Activated CD8-positive, alpha-beta T cell treated with anti-CD3 and anti-CD28 coated beads for 36 hours (primary cell): ENCODE measurements around the gene STXBP6. TPM values are rescaled to one million over a fixed set of nuclear protein-coding genes. Genes with fewer than 3 reads are reported as not detected.

ENCODE experiments used
- ATAC-seq: fragments of 200-7000 bp; cut with Tn5 transposase; one replicate; pipeline ENCODE4 v1.10.0; 2021; ENCODE audit warnings: mild to moderate bottlenecking, moderate library complexity
- CTCF ChIA-PET: fragments of 350-600 bp; sonication (Branson Sonifier 250); formaldehyde crosslinking; loops from one replicate; lab custom pipeline; 2021; ENCODE audit warnings: antibody characterized with exemption; lab: Charles Lee
- POLR2A ChIA-PET: fragments of 350-600 bp; sonication (Branson Sonifier 250); formaldehyde crosslinking; loops from one replicate; lab custom pipeline; 2021; ENCODE audit warnings: antibody characterized with exemption; lab: Charles Lee
- DNase-seq: peaks from one replicate; pipeline ENCODE4 v3.0.0-alpha.2; 2020
- H3K27ac Mint-ChIP-seq: one replicate; pipeline ENCODE4 v1.8.0; 2021; ENCODE audit warnings: mild to moderate bottlenecking, mixed read lengths
- H3K27me3 Mint-ChIP-seq: one replicate; pipeline ENCODE4 v1.8.0; 2021; ENCODE audit warnings: mixed read lengths
- H3K36me3 Mint-ChIP-seq: one replicate; pipeline ENCODE4 v1.8.0; 2021; ENCODE audit warnings: low read depth, mixed read lengths
- H3K4me1 Mint-ChIP-seq: one replicate; pipeline ENCODE4 v1.8.0; 2021; ENCODE audit warnings: low read depth, mixed read lengths
- H3K4me3 Mint-ChIP-seq: one replicate; pipeline ENCODE4 v1.8.0; 2021; ENCODE audit warnings: mild to moderate bottlenecking, moderate library complexity, mixed read lengths
- H3K9me3 Mint-ChIP-seq: one replicate; pipeline ENCODE4 v1.8.0; 2021; ENCODE audit warnings: mixed read lengths
- CTCF ChIP-seq: fragments of 200-600 bp; IDR thresholded peaks from one replicate; pipeline ENCODE4 v1.8.0; 2022; ENCODE audit warnings: antibody characterized with exemption, mild to moderate bottlenecking
- intact Hi-C: fragments of 100-400 bp; cut with micrococcal nuclease; formaldehyde crosslinking; loops from one replicate; pipeline ENCODE4 v1.10.0; 2022
- total RNA-seq, 2 experiments: library from RNA; stranded (reverse); gene quantifications; one replicate each; pipeline ENCODE4 v1.2.3, GENCODE V29; 2021

STXBP6 gene
- total RNA-seq, 2 experiments from 2014 or later = not detected

- intact Hi-C loops = no loop called here
- ChIA-PET CTCF (interaction anchor here (1.3 kb wide), 1 partner anchor 217 kb away, joined by 3 read pairs; no protein-coding TSS in a partner anchor), POLR2A (no interaction called here)
- H3K36me3 Mint-ChIP-seq = no peaks in the 10 kb centered on the region
- DNase-seq = no peak
- no peak for ATAC-seq
- no peaks in the 10 kb centered on the region for H3K9me3 Mint-ChIP-seq
- H3K27ac Mint-ChIP-seq = no peak overlapping the region
- no peak overlapping the region for H3K4me3 Mint-ChIP-seq
- TF ChIP-seq CTCF = no peak
- no peaks in the 10 kb centered on the region for H3K4me1 Mint-ChIP-seq
- peaks cover 15% of the 10 kb centered on the region for H3K27me3 Mint-ChIP-seq
Measured at GRCh38 chr14:24915958-24916595, 133.9 kb downstream of the STXBP6 start.

GRCh38 chr14:24915403-24915921 is 134.5 kb downstream of the STXBP6 start:
- intact Hi-C loops = no loop called here
- Mint-ChIP-seq H3K4me1 (no peaks in the 10 kb centered on the region), H3K36me3 (no peaks in the 10 kb centered on the region), H3K9me3 (no peaks in the 10 kb centered on the region), H3K4me3 (no peak overlapping the region), H3K27me3 (peaks cover 18% of the 10 kb centered on the region), H3K27ac (no peak overlapping the region)
- DNase-seq (no peak), ATAC-seq (no peak)
- ChIA-PET POLR2A (no interaction called here), CTCF (interaction anchor here (0.6 to 1.3 kb wide), 2 partner anchors 218 to 410 kb away, joined by 3 read pairs; no protein-coding TSS in a partner anchor)
- TF ChIP-seq CTCF = no peak

GRCh38 chr14:24913746-24914145 is 136.2 kb downstream of the STXBP6 start:
- H3K4me1 Mint-ChIP-seq = no peaks in the 10 kb centered on the region
- H3K4me3 Mint-ChIP-seq = no peak overlapping the region
- no peaks in the 10 kb centered on the region for H3K9me3 Mint-ChIP-seq
- H3K36me3 Mint-ChIP-seq = no peaks in the 10 kb centered on the region
- ATAC-seq (no peak), DNase-seq (no peak)
- peaks cover 22% of the 10 kb centered on the region for H3K27me3 Mint-ChIP-seq
- intact Hi-C loops = no loop called here
- TF ChIP-seq CTCF = no peak
- no peak overlapping the region for H3K27ac Mint-ChIP-seq
- ChIA-PET POLR2A (no interaction called here), CTCF (interaction anchor here (1.1 kb wide), 1 partner anchor 11 kb away, joined by 3 read pairs; no protein-coding TSS in a partner anchor)

- Mint-ChIP-seq H3K27ac (no peak overlapping the region), H3K9me3 (no peaks in the 10 kb centered on the region), H3K36me3 (no peaks in the 10 kb centered on the region), H3K27me3 (peaks cover 23% of the 10 kb centered on the region), H3K4me3 (no peak overlapping the region), H3K4me1 (no peaks in the 10 kb centered on the region)
- DNase-seq (no peak), ATAC-seq (no peak)
- ChIA-PET POLR2A (no interaction called here), CTCF (no interaction called here)
- no peak for TF ChIP-seq CTCF
- intact Hi-C loops = no loop called here
Measured at GRCh38 chr14:24913021-24913420, 136.9 kb downstream of the STXBP6 start.

- intact Hi-C loops = no loop called here
- DNase-seq = no peak
- ChIA-PET CTCF (no interaction called here), POLR2A (no interaction called here)
- H3K27ac Mint-ChIP-seq = no peak overlapping the region
- H3K9me3 Mint-ChIP-seq = no peaks in the 10 kb centered on the region
- no peak for TF ChIP-seq CTCF
- no peak overlapping the region for H3K4me3 Mint-ChIP-seq
- peaks cover 19% of the 10 kb centered on the region for H3K27me3 Mint-ChIP-seq
- ATAC-seq = no peak
- H3K4me1 Mint-ChIP-seq = no peaks in the 10 kb centered on the region
- H3K36me3 Mint-ChIP-seq = no peaks in the 10 kb centered on the region
Measured at GRCh38 chr14:24911324-24912109, 138.4 kb downstream of the STXBP6 start.
